DOHH2 (cell line): ENCODE measurements around the gene DTYMK.

Source experiments
- H3F3A ChIP-seq: fragments of 200-600 bp; sonication (generic), shearing (Covaris generic); 2 replicates; pipeline ENCODE4 v1.6.0; 2016; ENCODE audit warnings: antibody characterized with exemption, mild to moderate bottlenecking; ENCODE audit not compliant: control insufficient read depth, insufficient read depth
- H3K27ac ChIP-seq: fragments of 200-600 bp; sonication (generic); 2 replicates; pipeline ENCODE4 v1.5.1; 2014; ENCODE audit warnings: low read depth, mild to moderate bottlenecking, low read length, moderate library complexity
- H3K27me3 ChIP-seq: fragments of 200-600 bp; sonication (generic); 2 replicates; pipeline ENCODE4 v1.6.1; 2014; ENCODE audit warnings: mild to moderate bottlenecking, low read length, mixed read lengths; ENCODE audit not compliant: control insufficient read depth
- H3K36me3 ChIP-seq: fragments of 200-600 bp; sonication (generic); 2 replicates; pipeline ENCODE4 v1.6.1; 2014; ENCODE audit warnings: mild to moderate bottlenecking, low read length, moderate library complexity, mixed read lengths; ENCODE audit not compliant: control insufficient read depth
- H3K4me1 ChIP-seq: fragments of 200-600 bp; sonication (generic); 2 replicates; pipeline ENCODE4 v1.6.1; 2014; ENCODE audit warnings: mild to moderate bottlenecking, low read length, mixed read lengths; ENCODE audit not compliant: control insufficient read depth
- H3K4me2 ChIP-seq: fragments of 200-600 bp; sonication (generic); 2 replicates; pipeline ENCODE4 v1.6.0; 2014; ENCODE audit warnings: mild to moderate bottlenecking, low read length, moderate library complexity
- H3K4me3 ChIP-seq: fragments of 200-600 bp; sonication (generic); 2 replicates; pipeline ENCODE4 v1.5.1; 2014; ENCODE audit warnings: mild to moderate bottlenecking, low read length, mixed read lengths
- H3K79me2 ChIP-seq: fragments of 200-600 bp; sonication (generic); 2 replicates; pipeline ENCODE4 v1.6.1; 2014; ENCODE audit warnings: mild to moderate bottlenecking, low read length, mixed read lengths; ENCODE audit not compliant: control insufficient read depth
- H3K9me2 ChIP-seq: fragments of 200-600 bp; sonication (generic); replicated peaks from 2 replicates; pipeline ENCODE4 v1.6.1; 2014; ENCODE audit warnings: mild to moderate bottlenecking, low read length, mixed read lengths; ENCODE audit not compliant: control insufficient read depth
- H3K9me3 ChIP-seq: fragments of 200-600 bp; sonication (generic); 2 replicates; pipeline ENCODE4 v1.6.1; 2014; ENCODE audit warnings: antibody characterized with exemption, low read length, mixed read lengths; ENCODE audit not compliant: control insufficient read depth, insufficient read depth
- H4K20me1 ChIP-seq: fragments of 200-600 bp; sonication (generic); 2 replicates; pipeline ENCODE4 v1.6.0; 2014; ENCODE audit warnings: low read depth, mild to moderate bottlenecking, antibody characterized with exemption, low read length, moderate library complexity; ENCODE audit not compliant: control insufficient read depth, insufficient read depth
- EZH2phosphoT487 ChIP-seq: fragments of 200-600 bp; sonication (generic); IDR thresholded peaks from 2 replicates; pipeline ENCODE4 v1.6.1; 2017; ENCODE audit warnings: borderline replicate concordance, mild to moderate bottlenecking, antibody characterized with exemption, low read length, moderate library complexity, mixed read lengths
- TF ChIP-seq, protein P1 (sequence below): fragments of 200-600 bp; sonication (generic); IDR thresholded peaks from one replicate; pipeline ENCODE4 v1.5.1; 2014; ENCODE audit warnings: antibody characterized with exemption, mild to moderate bottlenecking, low read depth, low read length; ENCODE audit not compliant: poor library complexity, severe bottlenecking

Gene DTYMK

DNA sequence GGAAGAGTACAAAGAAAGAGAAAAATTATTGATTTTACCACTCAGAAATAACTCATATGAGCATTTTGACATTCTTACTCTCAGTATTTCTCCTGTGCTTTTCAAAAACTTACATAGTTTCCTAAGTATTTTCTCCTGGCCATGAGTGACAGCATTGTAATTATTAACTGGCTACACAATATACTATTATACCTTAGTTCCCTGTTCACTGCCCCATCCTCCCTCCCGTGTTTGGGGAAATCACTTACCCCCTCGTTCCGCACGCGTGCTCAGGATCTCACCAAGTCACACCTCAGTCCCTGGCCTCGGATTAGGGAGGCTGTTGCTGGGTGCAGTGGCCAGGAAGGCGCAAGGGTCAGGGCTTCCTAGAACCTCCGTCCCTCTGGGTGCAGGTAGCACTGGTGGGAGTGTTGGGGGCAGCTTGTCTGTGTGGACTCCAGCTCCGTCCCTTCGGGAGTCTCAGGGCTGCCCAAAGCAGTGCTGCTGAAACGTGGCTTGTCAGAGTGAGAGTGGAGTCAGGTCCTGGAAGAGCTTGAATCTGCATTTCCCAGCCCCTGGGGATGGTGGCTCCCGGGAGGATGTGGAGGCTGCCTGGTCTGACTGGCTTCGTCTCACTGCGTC lies 25.9 kb downstream of the DTYMK start:
- H3K9me3 ChIP-seq = no peaks in the 10 kb centered on the region
- H3K27ac ChIP-seq = no peak overlapping the region
- H3K4me2 ChIP-seq = no peak overlapping the region
- H3K9me2 ChIP-seq = no peaks in the 10 kb centered on the region
- no peaks in the 10 kb centered on the region; the same call in 1 of the 2 replicates for H4K20me1 ChIP-seq
- TF ChIP-seq, protein P1, sequence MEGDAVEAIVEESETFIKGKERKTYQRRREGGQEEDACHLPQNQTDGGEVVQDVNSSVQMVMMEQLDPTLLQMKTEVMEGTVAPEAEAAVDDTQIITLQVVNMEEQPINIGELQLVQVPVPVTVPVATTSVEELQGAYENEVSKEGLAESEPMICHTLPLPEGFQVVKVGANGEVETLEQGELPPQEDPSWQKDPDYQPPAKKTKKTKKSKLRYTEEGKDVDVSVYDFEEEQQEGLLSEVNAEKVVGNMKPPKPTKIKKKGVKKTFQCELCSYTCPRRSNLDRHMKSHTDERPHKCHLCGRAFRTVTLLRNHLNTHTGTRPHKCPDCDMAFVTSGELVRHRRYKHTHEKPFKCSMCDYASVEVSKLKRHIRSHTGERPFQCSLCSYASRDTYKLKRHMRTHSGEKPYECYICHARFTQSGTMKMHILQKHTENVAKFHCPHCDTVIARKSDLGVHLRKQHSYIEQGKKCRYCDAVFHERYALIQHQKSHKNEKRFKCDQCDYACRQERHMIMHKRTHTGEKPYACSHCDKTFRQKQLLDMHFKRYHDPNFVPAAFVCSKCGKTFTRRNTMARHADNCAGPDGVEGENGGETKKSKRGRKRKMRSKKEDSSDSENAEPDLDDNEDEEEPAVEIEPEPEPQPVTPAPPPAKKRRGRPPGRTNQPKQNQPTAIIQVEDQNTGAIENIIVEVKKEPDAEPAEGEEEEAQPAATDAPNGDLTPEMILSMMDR = no peak
- no peak for TF ChIP-seq EZH2phosphoT487
- no peak overlapping the region for H3K4me3 ChIP-seq
- H3K27me3 ChIP-seq = no peaks in the 10 kb centered on the region
- no peaks in the 10 kb centered on the region for H3K4me1 ChIP-seq
- peaks cover 36% of the 10 kb centered on the region for H3K36me3 ChIP-seq
- no peaks in the 10 kb centered on the region for H3K79me2 ChIP-seq
- no peaks in the 10 kb centered on the region for H3F3A ChIP-seq

DNA sequence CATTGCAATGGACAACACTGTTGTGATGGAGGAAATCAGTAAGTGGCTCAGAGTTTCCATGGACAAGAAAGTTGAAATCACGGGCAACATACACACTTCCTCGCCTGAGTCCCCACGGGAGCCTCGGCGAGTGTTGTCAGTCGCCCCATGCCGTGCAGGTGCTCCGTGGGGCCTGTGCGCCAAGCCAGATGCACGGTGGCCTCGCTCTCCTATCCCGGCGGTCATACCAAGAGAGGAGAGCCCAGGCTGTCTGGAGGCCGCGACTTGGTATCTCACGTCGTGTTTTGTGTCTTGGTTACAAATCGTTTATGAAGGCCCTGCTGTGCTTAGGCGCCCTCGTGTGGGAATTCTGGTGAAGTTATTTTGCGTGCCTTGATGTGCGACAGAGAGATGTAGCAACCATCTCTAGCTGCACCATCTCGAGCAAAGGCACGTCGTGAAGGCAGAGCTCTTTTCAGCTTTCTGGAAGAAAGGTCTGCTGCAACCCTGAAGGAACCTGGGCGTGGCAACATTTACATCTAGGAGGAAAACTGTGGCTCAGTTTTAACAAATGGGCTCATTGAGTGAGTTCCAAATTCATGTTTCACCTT lies 27.4 kb downstream of the DTYMK start:
- H3K36me3 ChIP-seq = peaks cover 49% of the 10 kb centered on the region
- no peaks in the 10 kb centered on the region for H3K4me1 ChIP-seq
- TF ChIP-seq EZH2phosphoT487 = no peak
- TF ChIP-seq, protein P1 = peak; percentile 62
- no peaks in the 10 kb centered on the region for H3K27me3 ChIP-seq
- no peaks in the 10 kb centered on the region for H3K79me2 ChIP-seq
- no peaks in the 10 kb centered on the region for H3K9me3 ChIP-seq
- no peak overlapping the region for H3K27ac ChIP-seq
- H3K9me2 ChIP-seq = no peaks in the 10 kb centered on the region
- no peaks in the 10 kb centered on the region for H3F3A ChIP-seq
- no peaks in the 10 kb centered on the region for H4K20me1 ChIP-seq
- H3K4me3 ChIP-seq = no peak overlapping the region
- H3K4me2 ChIP-seq = no peak overlapping the region

DNA sequence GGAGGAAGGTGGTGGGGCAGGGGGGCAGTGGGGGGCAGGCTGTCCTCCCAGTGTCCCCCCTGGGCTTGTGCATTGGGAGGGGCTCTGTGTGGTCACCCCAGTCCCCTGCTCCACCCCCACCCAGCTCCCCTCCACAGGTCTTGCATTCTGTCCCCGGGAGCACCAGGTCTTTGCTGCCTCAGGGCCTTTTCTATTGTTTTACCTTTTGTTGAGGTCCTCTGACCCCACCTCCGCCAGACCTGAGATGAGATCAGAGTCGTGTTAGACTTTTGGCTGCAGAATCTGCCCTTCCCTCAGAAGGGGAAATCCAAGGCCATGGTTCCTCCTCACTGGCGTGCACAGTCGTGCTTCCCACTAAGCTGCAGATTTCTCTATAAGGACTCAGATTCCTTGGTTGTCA lies 28.3 kb downstream of the DTYMK start:
- H3K9me3 ChIP-seq = no peaks in the 10 kb centered on the region
- no peaks in the 10 kb centered on the region for H4K20me1 ChIP-seq
- H3K79me2 ChIP-seq = no peaks in the 10 kb centered on the region
- no peaks in the 10 kb centered on the region for H3K27me3 ChIP-seq
- H3K4me1 ChIP-seq = no peaks in the 10 kb centered on the region
- no peak overlapping the region for H3K4me3 ChIP-seq
- H3K36me3 ChIP-seq = peaks cover 53% of the 10 kb centered on the region
- TF ChIP-seq, protein P1 = no peak
- no peak for TF ChIP-seq EZH2phosphoT487
- H3K4me2 ChIP-seq = no peak overlapping the region
- H3K9me2 ChIP-seq = no peaks in the 10 kb centered on the region
- H3F3A ChIP-seq = no peaks in the 10 kb centered on the region
- no peak overlapping the region for H3K27ac ChIP-seq
